SK-N-SH (cell line): ENCODE data around the gene ACSS2. TPM values are rescaled to one million over a fixed set of nuclear protein-coding genes. Genes with fewer than 3 reads are reported as not detected.

ENCODE experiments used
- CTCF ChIA-PET: fragments of 300-600, 350-600 bp; formaldehyde crosslinking; extraction: SDS; loops from one replicate; lab custom pipeline; 2021; lab: Yijun Ruan, JAX
- POLR2A ChIA-PET: fragments of 350-600 bp; sonication (Branson Sonifier 250); formaldehyde crosslinking; extraction: SDS; loops from one replicate; lab custom pipeline; 2020; ENCODE audit warnings: antibody characterized with exemption, inconsistent platforms; lab: Yijun Ruan, JAX
- DNase-seq: peaks from one replicate; pipeline ENCODE4 v3.0.0; 2012
- H2AFZ ChIP-seq: fragments of 200-600 bp; sonication (generic); 2 replicates; pipeline ENCODE4 v1.8.1; 2016; ENCODE audit warnings: antibody characterized with exemption, mild to moderate bottlenecking, low read depth
- H3F3A ChIP-seq: fragments of 200-600 bp; sonication (generic); replicated peaks from 2 replicates; pipeline ENCODE3; 2016; ENCODE audit warnings: antibody characterized with exemption, mild to moderate bottlenecking; ENCODE audit not compliant: insufficient read depth
- H3K27ac ChIP-seq, 2 experiments: fragments of 200-500 bp in 1 of 2; fragments of 200-600 bp in 1 of 2; sonication (Bioruptor generic) in 1 of 2; sonication (generic), shearing (Covaris generic) in 1 of 2; 2 replicates each; pipeline versions ENCODE4 v1.5.1 to v1.6.1; 2014 to 2016; ENCODE audit warnings: low read depth in 2 of 2, inconsistent platforms in 1 of 2, low read length in 1 of 2, mild to moderate bottlenecking in 1 of 2, mixed read lengths in 1 of 2
- H3K27me3 ChIP-seq: fragments of 200-600 bp; sonication (generic), shearing (Covaris generic); 2 replicates; pipeline ENCODE4 v1.6.1; 2016; ENCODE audit warnings: mixed run types; ENCODE audit not compliant: insufficient read depth
- H3K36me3 ChIP-seq, 2 experiments: fragments of 200-500 bp in 1 of 2; fragments of 200-600 bp in 1 of 2; sonication (Bioruptor generic) in 1 of 2; sonication (generic) in 1 of 2; replicated peaks in 1 of 2; 2 replicates each; pipeline versions ENCODE3 to v1.5.1; 2014 to 2016; ENCODE audit warnings: low read length in 1 of 2, mild to moderate bottlenecking in 1 of 2; ENCODE audit not compliant: insufficient read depth in 2 of 2, control insufficient read depth in 1 of 2
- H3K4me1 ChIP-seq, 2 experiments: fragments of 200-500 bp in 1 of 2; fragments of 200-600 bp in 1 of 2; sonication (Bioruptor generic) in 1 of 2; sonication (generic), shearing (Covaris generic) in 1 of 2; 2 replicates each; pipeline versions ENCODE4 v1.5.1 to v1.6.1; 2014 to 2016; ENCODE audit warnings: low read depth in 1 of 2, low read length in 1 of 2, mixed run types in 1 of 2; ENCODE audit not compliant: insufficient read depth in 2 of 2, control insufficient read depth in 1 of 2
- H3K4me2 ChIP-seq: fragments of 200-600 bp; sonication (generic), shearing (Covaris generic); 2 replicates; pipeline ENCODE4 v1.6.1; 2017; ENCODE audit warnings: mixed run types
- H3K4me3 ChIP-seq, 2 experiments: fragments of 200-500 bp in 1 of 2; fragments of 200-600 bp in 1 of 2; sonication (Bioruptor generic) in 1 of 2; sonication (generic), shearing (Covaris generic) in 1 of 2; 2 replicates each; pipeline versions ENCODE4 v1.5.1 to v1.8.1; 2014 to 2016; ENCODE audit warnings: low read depth in 2 of 2, inconsistent platforms in 1 of 2, low read length in 1 of 2, mild to moderate bottlenecking in 1 of 2, mixed read lengths in 1 of 2, moderate library complexity in 1 of 2
- H3K79me2 ChIP-seq: fragments of 200-600 bp; sonication (generic); 2 replicates; pipeline ENCODE4 v1.8.1; 2017; ENCODE audit warnings: mild to moderate bottlenecking; ENCODE audit not compliant: insufficient read depth
- H3K9ac ChIP-seq: fragments of 200-600 bp; sonication (generic); 2 replicates; pipeline ENCODE4 v1.6.1; 2017; ENCODE audit warnings: mixed run types
- H3K9me2 ChIP-seq: fragments of 200-600 bp; sonication (generic); 2 replicates; pipeline ENCODE4 v1.6.1; 2017; ENCODE audit warnings: mixed run types
- H3K9me3 ChIP-seq: fragments of 200-600 bp; sonication (generic); 2 replicates; pipeline ENCODE4 v1.6.1; 2017; ENCODE audit warnings: mixed run types, mild to moderate bottlenecking, moderate library complexity
- H4K20me1 ChIP-seq: fragments of 200-600 bp; sonication (generic); 2 replicates; pipeline ENCODE4 v1.6.1; 2017; ENCODE audit warnings: mild to moderate bottlenecking, mixed run types; ENCODE audit not compliant: insufficient read depth
- CHD2 ChIP-seq: fragments of 150-350 bp; IDR thresholded peaks from 2 replicates; pipeline ENCODE4 v1.6.1; 2018; ENCODE audit warnings: low read length; ENCODE audit not compliant: partially characterized antibody
- ELF1 ChIP-seq: IDR thresholded peaks from 2 replicates; pipeline ENCODE4 v1.4.0; 2012
- EP300 ChIP-seq, 2 experiments: IDR thresholded peaks; 2 replicates each; pipeline versions ENCODE4 v1.4.0 to v1.6.1; 2012; ENCODE audit warnings: borderline replicate concordance in 1 of 2, low read depth in 1 of 2, low read length in 1 of 2
- EZH2phosphoT487 ChIP-seq: fragments of 200-600 bp; sonication (generic); IDR thresholded peaks from 2 replicates; pipeline ENCODE4 v1.6.1; 2017; ENCODE audit warnings: low read depth, mixed run types, mild to moderate bottlenecking, antibody characterized with exemption, moderate library complexity, borderline replicate concordance
- GABPA ChIP-seq: IDR thresholded peaks from 2 replicates; pipeline ENCODE4 v1.4.0; 2012; ENCODE audit warnings: low read depth, mild to moderate bottlenecking
- GATA2 ChIP-seq: sonication (generic); formaldehyde crosslinking; IDR thresholded peaks from 2 replicates; pipeline ENCODE4 v1.5.0; 2020; ENCODE audit warnings: mild to moderate bottlenecking, missing genetic modification reagents
- JUND ChIP-seq: IDR thresholded peaks from 2 replicates; pipeline ENCODE4 v1.4.0; 2012
- MAX ChIP-seq: IDR thresholded peaks from 2 replicates; pipeline ENCODE4 v1.4.0; 2012; ENCODE audit warnings: low read depth
- MXI1 ChIP-seq: IDR thresholded peaks from 2 replicates; pipeline ENCODE4 v1.6.1; 2012; ENCODE audit warnings: mild to moderate bottlenecking, low read depth, low read length, improper control_type of control experiment
- NRF1 ChIP-seq: IDR thresholded peaks from 2 replicates; pipeline ENCODE4 v1.6.1; 2012; ENCODE audit warnings: low read depth, mild to moderate bottlenecking, low read length
- POLR2AphosphoS5 ChIP-seq: IDR thresholded peaks from 2 replicates; pipeline ENCODE4 v1.6.1; 2012; ENCODE audit warnings: low read depth, low read length
- RFX5 ChIP-seq: IDR thresholded peaks from 2 replicates; pipeline ENCODE4 v1.6.1; 2012; ENCODE audit warnings: mild to moderate bottlenecking, improper control_type of control experiment, low read length
- RXRA ChIP-seq: IDR thresholded peaks from 2 replicates; pipeline ENCODE4 v1.4.0; 2012; ENCODE audit warnings: low read depth, mild to moderate bottlenecking, borderline replicate concordance
- SIN3A ChIP-seq: IDR thresholded peaks from 2 replicates; pipeline ENCODE4 v1.6.1; 2012; ENCODE audit warnings: low read depth, mild to moderate bottlenecking, low read length, moderate library complexity, borderline replicate concordance
- TAF1 ChIP-seq: IDR thresholded peaks from 2 replicates; pipeline ENCODE4 v1.6.1; 2012; ENCODE audit warnings: low read depth, mild to moderate bottlenecking, low read length, moderate library complexity, borderline replicate concordance
- WGBS: methylation state at CpG from one replicate; pipeline ENCODE4 v1.1.6; 2017; ENCODE audit warnings: low lambda C conversion rate; 5-methylcytosine and 5-hydroxymethylcytosine counted together
- polyA plus RNA-seq, 3 experiments: library from polyadenylated mRNA; depleted of rRNA; stranded (reverse); fragments of >200 nt; gene quantifications; 2 replicates each; pipeline ENCODE4 v1.2.3, GENCODE V29; 2012
- TF ChIP-seq, protein P1 (sequence below): fragments of 200-600 bp; sonication (generic); IDR thresholded peaks from 2 replicates; pipeline ENCODE4 v1.6.1; 2017; ENCODE audit warnings: antibody characterized with exemption, mild to moderate bottlenecking, moderate library complexity
- TF ChIP-seq, protein P2 (sequence below): IDR thresholded peaks from 2 replicates; pipeline ENCODE4 v1.4.0; 2012; ENCODE audit warnings: low read depth, borderline replicate concordance
- TF ChIP-seq, protein P3 (sequence below): fragments of 150-350 bp; IDR thresholded peaks from 2 replicates; pipeline ENCODE4 v1.6.1; 2017; ENCODE audit warnings: antibody characterized with exemption, low read length, low read depth, borderline replicate concordance

ACSS2 gene
- polyA plus RNA-seq, 1 of the 3 experiments (the other 2 are of a cell fraction) = 25.5 TPM

GRCh38 chr20:34873583-34874093 is 2.8 kb upstream of the ACSS2 start:
- POLR2A ChIA-PET = interaction anchor here (0.9 to 1.1 kb wide), 2 partner anchors 82 kb away, joined by 4 to 8 read pairs; partner anchors contain the start of genes GSS and MYH7B
- Histone ChIP-seq H4K20me1 (no peaks in the 10 kb centered on the region), H3K27me3 (no peaks in the 10 kb centered on the region), H3K4me1 (peaks cover 0 to 25% of the 10 kb centered on the region in 2 experiments; a peak in 2 of 4 replicates), H3K9me3 (no peaks in the 10 kb centered on the region), H3K4me3 (no peak overlapping the region; a peak in 1 of 4 replicates), H3K9ac (no peak overlapping the region), H3K79me2 (peaks cover 9% of the 10 kb centered on the region; the same call in 1 of the 2 replicates), H3K27ac (no peak overlapping the region), H3K9me2 (no peaks in the 10 kb centered on the region), H2AFZ (peak overlapping the region; percentile 95; the same call in 1 of the 2 replicates), H3K36me3 (no peaks in the 10 kb centered on the region), H3K4me2 (peak overlapping the region; percentile 88), H3F3A (peaks cover 7% of the 10 kb centered on the region)
- 58% methylated on average over 3 of the region's 3 CpGs for WGBS
- CTCF ChIA-PET = interaction anchor here (0.5 to 6.1 kb wide), 43 partner anchors 8 to 334 kb away, joined by 3 to 61 read pairs (median 4); partner anchors contain the start of genes EDEM2, GSS and MYH7B
- no peak for TF ChIP-seq RFX5
- TF ChIP-seq, protein P1, sequence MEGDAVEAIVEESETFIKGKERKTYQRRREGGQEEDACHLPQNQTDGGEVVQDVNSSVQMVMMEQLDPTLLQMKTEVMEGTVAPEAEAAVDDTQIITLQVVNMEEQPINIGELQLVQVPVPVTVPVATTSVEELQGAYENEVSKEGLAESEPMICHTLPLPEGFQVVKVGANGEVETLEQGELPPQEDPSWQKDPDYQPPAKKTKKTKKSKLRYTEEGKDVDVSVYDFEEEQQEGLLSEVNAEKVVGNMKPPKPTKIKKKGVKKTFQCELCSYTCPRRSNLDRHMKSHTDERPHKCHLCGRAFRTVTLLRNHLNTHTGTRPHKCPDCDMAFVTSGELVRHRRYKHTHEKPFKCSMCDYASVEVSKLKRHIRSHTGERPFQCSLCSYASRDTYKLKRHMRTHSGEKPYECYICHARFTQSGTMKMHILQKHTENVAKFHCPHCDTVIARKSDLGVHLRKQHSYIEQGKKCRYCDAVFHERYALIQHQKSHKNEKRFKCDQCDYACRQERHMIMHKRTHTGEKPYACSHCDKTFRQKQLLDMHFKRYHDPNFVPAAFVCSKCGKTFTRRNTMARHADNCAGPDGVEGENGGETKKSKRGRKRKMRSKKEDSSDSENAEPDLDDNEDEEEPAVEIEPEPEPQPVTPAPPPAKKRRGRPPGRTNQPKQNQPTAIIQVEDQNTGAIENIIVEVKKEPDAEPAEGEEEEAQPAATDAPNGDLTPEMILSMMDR = no peak
- TF ChIP-seq JUND = no peak
- TF ChIP-seq MAX = no peak
- TF ChIP-seq, protein P2, sequence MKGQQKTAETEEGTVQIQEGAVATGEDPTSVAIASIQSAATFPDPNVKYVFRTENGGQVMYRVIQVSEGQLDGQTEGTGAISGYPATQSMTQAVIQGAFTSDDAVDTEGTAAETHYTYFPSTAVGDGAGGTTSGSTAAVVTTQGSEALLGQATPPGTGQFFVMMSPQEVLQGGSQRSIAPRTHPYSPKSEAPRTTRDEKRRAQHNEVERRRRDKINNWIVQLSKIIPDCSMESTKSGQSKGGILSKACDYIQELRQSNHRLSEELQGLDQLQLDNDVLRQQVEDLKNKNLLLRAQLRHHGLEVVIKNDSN = no peak
- TF ChIP-seq RXRA = no peak
- TF ChIP-seq GABPA = no peak
- no peak for TF ChIP-seq TAF1
- no peak for TF ChIP-seq CHD2
- TF ChIP-seq, protein P3, sequence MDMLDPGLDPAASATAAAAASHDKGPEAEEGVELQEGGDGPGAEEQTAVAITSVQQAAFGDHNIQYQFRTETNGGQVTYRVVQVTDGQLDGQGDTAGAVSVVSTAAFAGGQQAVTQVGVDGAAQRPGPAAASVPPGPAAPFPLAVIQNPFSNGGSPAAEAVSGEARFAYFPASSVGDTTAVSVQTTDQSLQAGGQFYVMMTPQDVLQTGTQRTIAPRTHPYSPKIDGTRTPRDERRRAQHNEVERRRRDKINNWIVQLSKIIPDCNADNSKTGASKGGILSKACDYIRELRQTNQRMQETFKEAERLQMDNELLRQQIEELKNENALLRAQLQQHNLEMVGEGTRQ = no peak
- TF ChIP-seq NRF1 = no peak
- TF ChIP-seq SIN3A = no peak
- TF ChIP-seq ELF1 = no peak
- no peak for TF ChIP-seq EP300 (IDR thresholded peaks at IDR 0.05; ENCODE audit: borderline replicate concordance in 1 of 2, low read depth in 1 of 2, low read length in 1 of 2)
- TF ChIP-seq POLR2AphosphoS5 = no peak
- TF ChIP-seq EZH2phosphoT487 = no peak
- TF ChIP-seq MXI1 = no peak
- TF ChIP-seq GATA2 = no peak
- DNase-seq = no peak
